HG03103 (cell line): ENCODE measurements around the gene APC2.
A peak's percentile ranks its signal among the peaks of the same experiment; 100 is the strongest.

ENCODE experiments used
- ATAC-seq: cut with Tn5 transposase; IDR thresholded peaks from one replicate; pipeline ENCODE4 v1.9.1; 2021; ENCODE audit warnings: low read depth; ENCODE audit not compliant: unreplicated experiment

Gene APC2

DNA sequence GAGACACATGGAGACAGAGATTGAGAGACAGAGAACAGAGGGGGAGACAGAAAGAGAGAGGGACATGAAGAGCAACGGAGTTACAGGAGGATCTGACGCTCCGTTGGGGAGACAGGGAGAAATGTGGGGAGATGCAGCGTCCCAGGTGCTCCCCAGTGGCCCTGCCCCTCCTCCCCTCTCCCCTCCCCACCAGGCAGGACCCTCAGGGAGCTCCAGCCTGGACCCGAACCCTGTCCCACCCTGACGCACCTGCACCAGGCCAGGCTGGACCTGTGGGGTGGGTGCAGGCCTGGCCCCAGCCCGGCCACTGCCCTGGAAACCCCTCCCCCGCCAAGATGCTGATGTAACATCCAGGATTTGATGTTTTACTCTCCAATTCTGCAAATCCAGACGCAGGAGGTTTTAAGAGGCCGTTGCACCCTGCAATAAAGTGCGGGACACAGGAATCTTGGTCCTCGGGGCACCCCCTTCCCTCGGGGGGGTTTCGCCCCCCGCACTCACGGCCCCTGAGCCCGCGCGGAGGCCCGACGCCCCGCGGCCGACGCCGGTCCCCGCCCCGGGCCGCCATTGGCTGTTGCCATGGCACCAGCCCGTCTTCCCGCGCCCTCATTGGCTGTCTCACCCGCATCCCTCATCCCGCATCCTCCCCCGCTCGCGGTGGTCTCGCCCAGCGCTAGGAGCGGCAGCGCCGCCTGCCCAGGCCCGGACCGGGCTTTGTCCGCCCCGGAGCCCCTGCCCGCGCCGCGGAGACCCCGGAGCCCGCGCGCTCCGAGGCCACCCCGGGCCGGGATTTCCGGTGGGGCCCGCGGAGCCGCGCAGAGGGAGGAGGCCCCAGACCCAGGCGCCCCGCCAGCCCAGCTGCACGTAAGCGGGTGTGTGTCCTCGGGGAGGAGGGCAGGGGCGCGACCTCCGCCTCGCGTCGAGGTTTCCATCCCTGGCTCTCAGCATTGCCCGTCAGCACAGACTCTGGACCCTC is at the start of gene APC2:
APC2 (plus strand) TSS at position 655 of the 976 bp plus-strand sequence. CDS start 2,881 bp downstream, outside the sequence.
- ATAC-seq, result no peak

GRCh38 chr19:1400281-1401137 is 49.4 kb upstream of the APC2 start:
- no peak for ATAC-seq

GRCh38 chr19:1401138-1401888 is 48.6 kb upstream of the APC2 start, which contains the start of gene GAMT:
GAMT (minus strand) TSS chr19:1401542; CDS start chr19:1401476, 66 bp downstream.
- ATAC-seq, result no peak

GRCh38 chr19:1401889-1402217 is 48.1 kb upstream of the APC2 start:
- no peak for ATAC-seq

GRCh38 chr19:1402411-1403070 is 47.4 kb upstream of the APC2 start:
- ATAC-seq, result no peak

DNA sequence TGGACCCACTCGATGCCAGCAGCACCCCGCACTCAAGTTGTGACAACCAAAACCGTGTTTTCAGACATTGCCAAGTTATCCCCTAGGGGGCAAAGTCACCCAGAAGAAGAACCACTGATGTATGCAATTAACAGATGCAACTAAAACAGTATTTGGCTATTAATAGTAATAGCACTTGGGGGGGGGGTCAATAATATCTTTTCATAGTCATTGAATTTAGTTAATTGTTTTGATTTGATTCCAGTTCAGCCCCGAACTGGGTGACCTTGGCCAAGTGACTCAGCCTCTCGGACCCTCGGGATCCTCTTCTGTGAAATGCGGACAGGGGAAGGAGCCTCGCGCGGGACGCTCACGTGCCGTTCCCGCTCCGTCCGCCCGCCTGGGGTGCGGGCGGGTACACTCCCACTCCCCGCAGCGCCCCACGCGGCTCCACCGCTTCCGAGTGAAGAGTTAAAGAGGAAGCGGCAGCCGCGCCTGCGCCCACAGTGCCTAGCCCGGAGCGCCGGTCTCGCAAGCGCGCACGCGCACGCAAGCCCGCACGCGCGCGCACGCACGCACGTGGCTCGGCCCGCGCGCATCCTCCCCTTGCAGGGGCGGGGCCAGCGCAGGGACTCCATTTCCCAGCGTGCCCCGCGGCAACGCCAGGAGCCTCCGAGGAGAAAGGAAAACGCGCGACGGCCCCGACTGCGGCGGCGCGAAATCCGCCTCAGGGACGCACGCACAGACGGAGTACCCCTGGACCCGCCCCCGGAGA is 43.0 kb upstream of the APC2 start:
- peak; percentile 64 for ATAC-seq

DNA sequence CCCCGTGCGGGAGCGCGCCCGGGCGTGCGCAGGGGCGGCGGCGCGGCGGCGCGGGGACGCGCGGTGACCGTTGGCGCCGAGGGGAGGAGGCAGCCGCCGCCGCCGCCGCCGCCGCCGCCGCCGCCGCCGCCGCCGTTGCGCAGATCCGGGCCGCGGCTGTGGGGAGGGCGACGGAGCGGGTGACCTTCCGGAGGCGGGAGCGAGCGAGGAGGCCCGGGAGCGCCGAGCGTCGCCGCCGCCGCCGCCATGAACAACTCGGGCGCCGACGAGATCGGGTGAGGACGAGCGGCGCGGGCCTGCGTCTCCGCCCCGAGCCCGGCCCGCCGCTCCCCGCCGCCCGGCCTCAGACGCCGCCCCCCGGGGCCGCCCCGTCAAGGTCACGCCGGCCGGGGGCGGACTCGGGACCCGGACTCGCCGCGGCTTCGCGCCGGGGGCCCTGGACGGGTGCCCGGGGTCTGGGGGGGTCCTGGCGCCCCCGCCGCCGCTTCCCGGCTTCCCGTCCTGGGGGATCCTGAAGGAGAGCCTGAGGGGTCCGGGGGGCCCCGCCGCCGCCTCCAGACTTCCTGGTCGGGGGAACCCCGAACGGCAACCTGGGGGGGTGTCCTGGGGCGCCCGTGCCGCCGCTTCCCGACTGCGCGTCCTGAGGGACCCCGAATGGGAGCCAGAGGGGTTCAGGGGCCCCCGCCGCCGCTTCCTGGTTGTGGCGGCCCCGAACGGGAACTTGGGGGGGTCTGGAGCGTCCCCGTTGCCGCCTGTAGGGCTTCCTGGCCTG is 42.2 kb upstream of the APC2 start, which contains the start of gene DAZAP1:
DAZAP1 (plus strand) TSS at position 59 of the 772 bp plus-strand sequence; CDS start at position 247, 188 bp downstream.
- ATAC-seq, result peak; percentile 15

DNA sequence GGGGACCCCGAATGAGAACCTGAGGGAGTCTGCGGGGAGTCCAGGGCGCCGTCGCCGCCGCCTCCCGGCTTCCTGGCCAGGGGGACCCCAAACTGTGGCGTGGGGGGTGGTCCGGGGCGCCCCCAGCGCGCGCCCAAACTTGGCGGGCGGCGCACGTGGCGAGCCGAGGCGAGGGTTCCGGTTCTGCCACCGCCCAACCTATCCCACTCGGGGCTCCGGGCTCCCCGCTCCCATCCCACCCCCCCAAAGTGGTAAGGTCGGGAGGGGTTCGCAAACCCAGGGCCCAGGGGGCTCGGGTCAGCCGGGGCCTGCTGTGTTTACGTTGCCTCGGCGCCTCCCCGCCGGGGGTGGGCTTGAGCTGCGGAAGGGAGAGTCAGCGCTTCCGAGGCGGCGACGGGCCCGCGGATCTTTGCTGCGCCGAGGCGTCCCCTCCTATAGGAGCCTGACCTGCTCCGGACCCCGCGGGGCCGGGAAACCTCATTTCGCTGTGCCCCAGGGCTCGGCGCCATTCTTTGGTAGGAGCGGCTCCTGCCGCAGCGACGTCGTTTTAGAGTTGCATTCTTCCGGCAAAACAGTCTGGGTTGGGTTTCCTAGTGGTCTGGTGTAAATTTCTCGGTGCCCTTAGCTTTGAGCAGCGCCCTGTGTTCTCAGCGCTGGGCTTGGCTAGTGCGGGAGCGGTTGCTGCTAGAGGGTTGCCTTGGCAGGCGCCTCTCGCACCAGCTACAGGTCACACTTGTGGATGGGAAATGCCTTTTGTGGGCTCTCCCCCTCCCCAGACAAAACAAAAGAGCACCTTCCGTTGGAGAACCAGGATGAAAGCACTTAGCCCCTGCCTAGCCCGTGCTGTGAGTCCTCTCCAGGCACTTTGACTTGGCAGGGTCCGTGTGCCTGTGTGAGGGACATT is 41.4 kb upstream of the APC2 start:
- ATAC-seq, result no peak

GRCh38 chr19:1409204-1410005 is 40.5 kb upstream of the APC2 start:
- no peak for ATAC-seq

DNA sequence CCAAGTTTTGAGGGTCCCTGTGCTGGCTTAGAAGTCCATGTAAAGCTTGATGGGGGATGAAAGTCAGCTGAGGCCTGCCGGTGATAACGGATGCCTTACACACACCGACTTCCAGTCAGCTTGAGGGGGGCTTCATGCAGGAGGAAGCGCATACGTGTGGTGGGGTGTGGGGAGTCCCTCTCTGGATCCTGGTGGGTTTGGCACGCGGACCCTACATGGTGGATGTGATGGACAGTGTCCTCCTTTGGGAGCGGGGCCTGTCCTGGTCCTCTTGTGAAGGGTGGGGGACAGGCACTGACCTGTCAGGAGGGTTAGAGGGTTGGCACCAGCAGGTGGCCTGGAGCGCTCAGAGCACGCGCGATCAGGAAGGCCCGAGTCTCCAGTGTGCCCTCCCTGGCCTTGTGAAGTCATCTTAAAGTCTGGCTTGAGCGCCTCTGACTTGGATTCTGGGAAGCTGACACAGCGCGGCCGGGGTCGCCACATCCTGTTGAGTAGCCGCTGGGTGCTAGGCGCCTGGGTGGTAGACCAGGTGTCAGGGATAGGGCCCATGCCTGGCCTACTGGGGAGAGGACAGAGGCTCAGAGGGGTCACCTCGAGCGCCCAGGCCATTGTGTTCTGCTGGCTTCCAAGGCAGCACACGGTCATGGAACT is 39.7 kb upstream of the APC2 start:
- no peak for ATAC-seq

GRCh38 chr19:1410789-1411188 is 39.1 kb upstream of the APC2 start:
- no peak for ATAC-seq

DNA sequence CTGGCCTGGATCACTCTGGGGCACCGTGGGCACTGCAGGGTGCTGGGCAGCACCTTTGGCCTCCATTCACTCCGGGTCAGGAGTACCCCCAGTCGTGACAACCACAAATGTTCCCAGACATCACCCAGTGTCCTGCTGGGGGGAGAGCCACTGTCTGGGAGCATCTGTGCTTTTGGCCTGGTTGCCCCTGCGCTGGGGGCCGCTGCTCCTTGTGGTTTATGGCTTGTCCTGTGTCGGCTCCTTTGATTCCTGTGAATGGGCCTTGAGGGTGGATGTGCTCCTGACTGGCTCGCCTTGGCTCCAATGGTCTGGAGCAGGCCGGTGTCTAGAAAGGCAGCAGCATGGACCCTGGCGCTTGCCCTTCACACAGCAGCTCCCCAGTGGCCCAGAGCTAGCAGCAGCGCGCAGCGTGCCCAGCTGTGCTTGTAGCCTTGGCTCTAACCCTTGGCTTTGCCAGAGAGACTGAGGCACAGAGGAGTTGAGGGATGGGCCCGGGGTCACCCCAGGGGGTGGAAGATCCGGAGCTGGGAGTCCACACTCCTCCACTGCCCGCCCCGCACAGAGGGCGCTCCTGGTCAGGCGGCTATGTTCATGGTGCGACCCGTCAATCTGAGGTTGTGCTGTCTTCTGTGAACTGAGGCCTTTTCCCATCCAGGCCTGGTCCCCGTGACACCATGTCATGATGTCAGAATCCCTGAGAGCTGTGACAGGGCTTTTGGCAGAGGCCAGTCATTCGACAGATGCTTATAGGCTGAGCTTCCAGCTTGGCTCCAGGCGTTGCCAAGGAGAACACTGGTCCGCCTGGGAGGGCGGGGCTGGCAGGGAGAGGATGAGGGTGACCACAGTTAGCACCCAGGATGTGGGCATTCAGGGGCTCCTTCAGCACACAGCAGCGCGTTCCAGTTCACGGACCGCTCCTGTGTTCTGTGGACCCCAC is 38.4 kb upstream of the APC2 start:
- ATAC-seq, result no peak

DNA sequence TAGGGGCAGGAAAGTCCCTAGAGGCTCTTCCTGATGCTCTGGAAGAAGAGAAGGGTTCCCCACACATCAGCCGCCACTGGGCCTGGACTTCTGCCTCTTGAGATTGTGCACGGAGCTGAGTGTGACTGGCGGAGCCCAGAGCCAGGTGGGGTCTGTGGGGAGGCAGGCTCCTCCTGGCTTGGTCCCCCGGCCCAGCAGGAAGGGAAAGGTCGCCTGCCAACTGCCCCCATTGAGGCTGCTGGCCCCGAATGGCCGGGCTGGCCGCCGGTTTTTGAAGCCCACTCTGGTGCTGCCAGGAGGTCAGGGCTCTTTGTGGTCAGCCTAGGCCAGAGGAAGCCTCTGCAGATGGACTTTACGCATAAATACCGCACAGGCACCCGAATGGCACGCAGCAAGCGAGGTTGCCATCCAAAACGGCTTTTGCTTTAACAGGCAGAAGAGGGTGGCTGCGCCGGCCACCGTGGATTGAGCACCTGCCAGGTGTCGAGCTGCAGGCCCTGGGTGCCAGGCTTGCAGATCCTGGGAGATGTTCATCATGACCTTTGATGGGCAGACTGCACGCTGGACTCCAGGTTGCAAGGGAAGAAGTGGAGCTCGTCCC is 37.5 kb upstream of the APC2 start:
- no peak for ATAC-seq

- ATAC-seq, result no peak
Observed at GRCh38 chr19:1412995-1413800, 36.7 kb upstream of the APC2 start.
